Ishikawa (cell line): Measurements from ENCODE around the gene TCN1.

Experiments used
- FOXM1 ChIP-seq: IDR thresholded peaks from 2 replicates; pipeline ENCODE4 v1.6.1; 2012; ENCODE audit warnings: low read depth, borderline replicate concordance
- RAD21 ChIP-seq: IDR thresholded peaks from 2 replicates; pipeline ENCODE4 v1.6.1; 2012; ENCODE audit warnings: low read depth
- TEAD4 ChIP-seq: IDR thresholded peaks from 2 replicates; pipeline ENCODE4 v1.6.1; 2012
- ZBTB7A ChIP-seq: IDR thresholded peaks from 2 replicates; pipeline ENCODE4 v1.6.1; 2012; ENCODE audit warnings: low read depth

TCN1 gene

GRCh38 chr11:59807047-59807610, 59.2 kb downstream of the TCN1 start:
- TF ChIP-seq ZBTB7A (no peak), FOXM1 (no peak)

DNA sequence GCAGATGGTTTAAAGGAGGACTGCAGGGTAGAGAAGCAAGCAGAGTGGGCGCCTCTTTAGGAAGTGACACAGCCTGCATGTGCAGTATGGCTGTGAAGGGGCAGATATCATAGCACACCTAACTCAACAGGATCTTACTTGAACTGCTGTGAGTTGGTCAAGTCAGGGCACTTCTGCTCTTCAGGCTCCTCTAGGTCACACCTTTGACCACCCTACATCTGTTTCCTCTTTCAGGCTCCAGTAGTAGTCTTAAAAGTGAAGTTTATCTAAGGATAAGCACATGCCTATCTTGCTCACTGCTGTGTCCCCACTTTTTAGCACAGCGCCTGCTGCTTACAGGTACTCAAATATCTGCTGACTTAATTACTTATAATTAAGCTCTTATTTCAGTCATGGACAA, 62.2 kb downstream of the TCN1 start:
- TF ChIP-seq RAD21 = no peak
- TF ChIP-seq TEAD4 = no peak
